GM19467 (cell line): ENCODE results near the gene NCOA7.
"Not testable (repeated sequence)": the region's sequence is repeated elsewhere in the genome, so short reads cannot be mapped to it uniquely, and the experiment has no call there.

Experiments used
- ATAC-seq: cut with Tn5 transposase; IDR thresholded peaks from one replicate; pipeline ENCODE4 v1.9.1; 2021; ENCODE audit warnings: mild to moderate bottlenecking, moderate library complexity; ENCODE audit not compliant: unreplicated experiment

Gene NCOA7

GRCh38 chr6:125943528-125944433, 153.0 kb downstream of the NCOA7 start:
- no peak for ATAC-seq

- ATAC-seq = no peak
Measured at GRCh38 chr6:125944434-125944816, 153.7 kb downstream of the NCOA7 start.

DNA sequence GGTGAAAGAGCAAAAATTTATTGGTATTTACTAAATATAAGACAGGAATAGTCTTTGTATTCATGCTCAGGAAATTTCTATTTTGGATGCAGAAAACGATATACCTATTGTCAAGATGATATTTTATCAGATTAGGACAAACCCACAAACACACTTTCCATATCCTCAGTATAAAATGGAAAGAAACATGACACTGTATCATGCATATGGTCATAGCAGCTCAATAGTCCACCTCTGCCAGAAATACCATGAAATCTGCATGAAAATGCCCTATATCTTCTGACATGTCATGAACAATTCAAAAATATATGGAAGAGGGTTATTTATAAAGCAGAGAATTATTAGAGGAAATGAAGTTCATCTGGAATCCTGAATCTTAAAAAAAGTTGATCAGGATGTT, 154.1 kb downstream of the NCOA7 start:
- ATAC-seq = no peak

DNA sequence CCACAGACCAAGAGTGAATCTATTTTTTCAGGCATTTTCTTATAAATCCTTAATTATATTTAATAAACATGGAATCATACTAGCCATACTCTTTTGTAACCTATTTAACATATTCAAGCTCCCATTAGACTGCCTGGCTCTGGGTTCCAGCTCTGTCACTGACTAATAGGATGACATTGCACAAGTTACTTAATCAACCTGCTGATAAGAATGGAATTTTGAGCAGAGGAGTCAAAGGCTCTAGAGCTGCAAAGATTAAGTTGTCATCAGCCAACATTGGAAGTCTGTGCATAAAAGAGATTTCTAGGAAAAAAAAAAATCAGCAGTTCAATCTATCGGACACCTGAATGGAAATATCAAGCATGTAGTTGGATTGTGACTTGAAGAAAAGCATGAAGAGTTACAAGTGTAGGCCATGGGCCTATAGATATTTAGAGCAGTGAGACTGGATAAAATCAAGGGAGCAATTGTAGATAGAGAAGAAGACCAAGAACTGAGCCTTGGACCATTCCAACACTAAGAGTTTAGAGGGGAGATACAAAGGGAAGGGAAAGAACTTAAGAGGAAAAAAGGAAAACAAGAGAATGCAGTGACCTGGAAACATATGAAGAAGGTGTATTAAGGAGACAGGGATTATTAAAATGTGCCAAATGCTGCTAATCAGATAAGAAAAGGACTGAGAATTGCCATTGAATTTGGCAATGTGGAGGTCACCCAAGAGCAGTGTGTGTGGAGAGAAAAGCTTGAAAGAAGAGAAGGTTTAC, 154.8 kb downstream of the NCOA7 start:
- no peak for ATAC-seq

DNA sequence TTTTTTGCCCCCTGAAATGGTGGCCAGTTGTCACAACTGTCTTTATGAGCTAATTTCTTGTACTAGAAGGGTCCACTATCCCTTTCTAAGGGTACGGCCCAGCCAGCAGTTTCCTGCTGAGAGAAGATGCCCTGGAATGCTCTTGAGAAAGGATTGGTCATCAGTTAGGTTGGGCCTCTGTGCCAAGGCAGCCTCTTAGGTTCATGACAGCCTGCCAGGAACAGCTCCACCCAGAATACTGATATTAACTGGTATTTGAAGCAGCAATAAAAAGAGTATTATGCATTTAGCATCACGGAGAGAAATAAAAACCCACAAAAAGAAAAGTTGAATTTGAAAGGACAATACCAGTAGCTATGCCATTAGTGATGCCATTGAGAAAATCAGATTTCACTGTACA, 156.9 kb downstream of the NCOA7 start:
- no peak for ATAC-seq

DNA sequence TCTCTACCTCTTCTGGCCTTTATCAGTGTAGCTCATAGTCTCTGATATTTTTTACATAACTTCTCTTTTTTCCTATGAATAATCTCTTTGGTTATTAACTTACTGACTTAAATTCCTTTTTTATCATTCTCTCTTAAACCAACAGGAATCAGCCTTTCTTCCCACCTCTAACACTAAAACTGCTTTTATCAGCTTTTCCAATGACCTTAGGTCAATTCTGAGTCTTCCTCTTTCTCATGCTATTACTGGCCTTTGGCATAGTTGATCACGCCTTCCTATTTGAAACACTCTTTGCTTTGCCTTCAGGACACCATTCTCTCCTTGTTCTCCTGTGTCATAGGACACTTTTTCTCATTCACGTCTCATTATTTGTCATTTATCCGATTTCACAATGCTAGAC, 157.7 kb downstream of the NCOA7 start:
- ATAC-seq = no peak

DNA sequence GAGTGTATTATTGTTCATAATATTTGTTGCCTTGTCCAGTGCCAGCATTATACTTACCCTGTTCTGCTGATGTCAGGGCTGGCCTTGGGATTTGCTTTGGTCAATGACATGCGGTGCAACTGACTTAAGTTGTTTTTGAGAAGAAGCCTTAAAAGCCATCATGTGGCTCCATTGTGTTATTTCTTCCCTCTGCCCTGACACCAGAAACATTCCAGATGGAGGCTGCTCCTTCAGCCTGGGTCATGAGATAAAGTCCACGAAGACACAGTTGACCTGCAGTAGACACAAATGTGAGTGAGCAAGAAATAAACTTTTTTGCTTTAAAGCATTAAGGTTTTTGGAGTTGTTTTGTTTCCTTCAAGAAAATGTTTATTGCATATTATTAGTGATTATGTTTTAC, 158.3 kb downstream of the NCOA7 start:
- no peak for ATAC-seq

DNA sequence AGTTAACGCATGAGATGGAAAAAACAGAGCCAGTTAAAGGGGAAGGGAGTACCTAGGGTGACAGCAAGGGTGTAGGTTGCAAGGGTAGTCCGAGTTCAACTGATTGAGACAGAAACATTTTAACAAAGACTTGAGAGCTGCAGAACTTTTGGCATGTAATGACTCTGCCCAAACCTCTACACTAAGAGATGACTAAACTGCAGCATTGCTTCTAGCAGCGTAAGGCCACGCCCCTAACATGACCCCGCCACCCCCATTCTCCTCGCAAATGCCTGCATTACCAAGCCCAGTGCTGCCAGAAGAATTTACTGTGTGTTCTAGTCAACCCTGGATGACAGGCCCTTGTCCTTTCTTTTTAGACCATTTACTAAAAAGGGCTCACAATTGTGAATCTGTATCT, 159.5 kb downstream of the NCOA7 start:
- no peak for ATAC-seq

DNA sequence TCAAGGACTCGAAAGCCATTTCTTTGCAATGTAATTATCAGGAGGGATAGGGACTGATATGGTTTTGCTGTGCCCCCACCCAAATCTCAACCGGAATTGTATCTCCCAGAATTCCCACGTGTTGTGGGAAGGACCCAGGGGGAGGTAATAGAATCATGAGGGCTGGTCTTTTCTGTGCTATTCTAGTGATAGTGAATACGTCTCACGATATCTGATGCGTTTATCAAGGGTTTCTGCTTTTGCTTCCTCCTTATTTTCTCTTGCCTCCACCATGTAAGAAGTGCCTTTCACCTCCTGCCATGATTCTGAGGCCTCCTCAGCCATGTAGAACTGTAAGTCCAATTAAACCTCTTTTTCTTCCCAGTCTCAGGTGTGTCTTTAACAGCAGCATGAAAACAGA, 160.0 kb downstream of the NCOA7 start:
- ATAC-seq = not testable (repeated sequence)

DNA sequence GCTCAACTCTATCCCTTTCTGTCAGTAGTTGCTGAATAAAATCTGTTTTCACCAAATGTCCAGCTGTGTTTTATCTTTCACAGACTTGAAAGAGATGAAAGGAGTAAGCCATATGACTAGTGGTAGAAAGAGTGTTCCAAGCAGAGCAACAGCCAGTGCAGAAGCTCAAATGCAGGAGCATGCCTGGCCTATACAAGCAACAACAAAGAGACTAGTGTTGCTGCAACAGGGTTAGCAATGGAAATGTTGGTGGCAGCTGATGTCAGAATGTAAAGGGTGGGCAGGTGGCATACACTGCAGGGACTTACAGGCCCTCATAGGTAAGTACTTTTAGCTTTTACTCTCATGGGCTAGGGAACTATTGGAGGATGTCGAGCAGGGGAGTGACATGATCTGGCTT, 160.6 kb downstream of the NCOA7 start:
- ATAC-seq = no peak

DNA sequence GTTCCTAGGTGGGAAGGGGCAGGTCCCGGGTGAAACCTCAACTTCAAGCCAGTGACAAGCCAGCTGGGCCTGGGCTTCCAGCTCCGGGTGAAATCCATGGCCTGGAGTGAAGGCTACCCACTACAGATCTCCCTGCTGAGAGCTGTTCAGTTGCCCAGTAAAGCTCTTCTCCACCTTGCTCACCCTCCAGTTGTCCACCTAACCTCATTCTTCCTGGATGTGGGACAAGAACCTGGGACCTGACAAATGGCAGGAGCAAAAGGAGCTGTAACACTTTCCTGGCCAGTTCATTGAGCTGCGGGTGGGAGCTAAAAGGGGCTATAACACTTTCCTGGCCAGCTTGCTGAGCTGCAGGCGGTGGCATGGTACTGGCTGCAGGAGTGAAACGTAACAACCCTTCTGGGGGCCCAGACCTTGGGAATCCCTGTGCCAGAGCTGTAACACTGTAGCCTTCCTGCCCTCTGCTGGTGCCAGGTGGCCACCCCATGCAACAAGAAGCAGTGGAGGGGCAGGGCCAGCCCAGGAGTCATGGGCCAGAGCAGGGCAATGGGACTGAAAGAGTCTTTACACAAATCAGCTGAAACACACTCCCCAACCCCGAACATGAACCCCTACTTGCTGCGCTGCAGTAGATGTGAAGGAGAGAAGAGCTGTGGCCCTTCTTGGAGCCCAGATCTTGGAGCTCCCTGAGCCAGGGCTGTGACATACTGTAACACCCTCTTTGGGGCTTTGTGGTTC, 162.2 kb downstream of the NCOA7 start:
- no peak for ATAC-seq

DNA sequence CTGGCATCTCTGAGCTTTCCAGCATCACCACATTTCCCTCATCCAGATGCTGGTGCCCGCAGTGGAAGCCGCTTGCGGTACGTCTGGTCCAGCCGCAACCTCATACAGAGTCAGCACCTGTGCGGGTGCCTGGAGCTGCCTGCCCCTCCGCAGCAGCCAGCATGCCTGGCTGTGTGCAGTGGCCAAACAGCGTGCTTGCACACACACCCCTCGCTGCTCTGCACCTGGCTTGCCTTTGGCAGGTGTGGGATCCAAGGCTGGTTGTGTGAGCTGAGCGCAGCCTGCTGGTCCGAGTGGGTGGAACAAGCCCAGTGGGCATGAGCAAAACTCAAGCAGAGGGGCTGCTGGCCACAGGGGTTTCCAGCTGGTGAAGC, 162.7 kb downstream of the NCOA7 start:
- ATAC-seq = no peak

GRCh38 chr6:125954735-125955339, 164.1 kb downstream of the NCOA7 start:
- ATAC-seq = no peak

- ATAC-seq = no peak
Measured at GRCh38 chr6:125955973-125956372, 165.2 kb downstream of the NCOA7 start.

DNA sequence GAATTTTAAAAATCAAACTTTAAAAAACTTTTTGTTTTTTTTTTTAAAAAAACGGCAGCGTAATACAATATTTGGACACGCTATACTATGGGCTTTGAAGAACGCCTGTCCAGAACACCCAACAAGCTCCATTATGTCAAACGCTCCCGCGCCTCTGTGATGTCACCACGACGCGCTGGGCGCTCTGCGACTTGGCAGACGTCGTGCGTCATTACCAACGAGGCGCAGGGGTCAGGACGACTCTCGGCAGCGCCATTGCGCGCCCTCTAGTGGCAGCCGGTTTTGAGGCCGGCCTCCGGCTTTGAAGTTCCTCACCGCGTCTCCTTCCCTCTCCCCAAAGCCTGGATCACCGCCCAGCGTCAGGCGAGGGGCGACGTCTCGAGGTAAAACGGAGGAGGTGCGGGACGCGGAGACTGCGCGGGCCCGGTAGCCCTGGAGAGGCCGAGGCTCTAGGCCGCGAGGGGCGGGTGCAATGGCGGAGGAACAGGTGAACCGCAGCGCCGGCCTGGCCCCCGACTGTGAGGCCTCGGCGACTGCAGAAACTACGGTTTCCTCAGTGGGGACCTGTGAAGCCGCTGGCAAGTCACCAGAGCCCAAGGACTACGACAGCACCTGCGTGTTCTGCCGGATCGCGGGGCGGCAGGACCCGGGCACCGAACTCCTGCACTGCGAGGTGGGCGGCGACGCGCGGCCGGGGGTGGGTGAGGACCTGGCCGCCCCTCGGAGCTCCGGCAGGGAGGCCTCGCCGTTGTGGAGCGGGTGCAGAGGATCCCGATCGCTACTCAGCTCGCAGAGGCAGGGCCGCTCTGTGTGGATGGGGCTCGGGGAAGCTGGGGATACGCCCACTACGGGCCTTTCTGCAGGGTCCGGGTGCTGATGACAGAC, 166.0 kb downstream of the NCOA7 start, which contains the start of gene HINT3:
HINT3 (plus strand) TSS at position 265 of the 885 bp plus-strand sequence; CDS start at position 473, 208 bp downstream.
- ATAC-seq = peak; percentile 95

- ATAC-seq = no peak
Measured at GRCh38 chr6:125957391-125957693, 166.6 kb downstream of the NCOA7 start.

GRCh38 chr6:125957845-125958244, 167.1 kb downstream of the NCOA7 start:
- no peak for ATAC-seq

DNA sequence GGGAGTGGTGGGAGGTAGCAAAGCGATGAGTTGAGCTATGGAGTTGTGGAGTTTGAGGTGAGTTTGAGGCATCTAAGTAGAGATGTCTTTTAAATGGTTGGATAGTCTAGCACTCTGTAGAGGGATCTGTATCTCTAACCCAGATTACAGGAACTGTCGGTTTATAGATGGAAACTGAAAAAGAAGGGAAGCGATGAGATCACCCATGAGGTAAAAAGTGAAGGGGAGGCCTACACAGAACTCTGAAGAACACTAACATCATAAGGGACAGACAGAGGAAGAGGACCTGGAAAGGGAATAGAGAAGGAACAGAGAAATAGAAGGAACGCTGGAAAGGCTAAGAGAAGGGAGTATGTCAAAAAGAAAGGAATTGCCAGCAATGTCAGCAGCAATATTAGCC, 168.3 kb downstream of the NCOA7 start:
- no peak for ATAC-seq

- ATAC-seq = no peak
Measured at GRCh38 chr6:125961117-125961516, 170.4 kb downstream of the NCOA7 start.

DNA sequence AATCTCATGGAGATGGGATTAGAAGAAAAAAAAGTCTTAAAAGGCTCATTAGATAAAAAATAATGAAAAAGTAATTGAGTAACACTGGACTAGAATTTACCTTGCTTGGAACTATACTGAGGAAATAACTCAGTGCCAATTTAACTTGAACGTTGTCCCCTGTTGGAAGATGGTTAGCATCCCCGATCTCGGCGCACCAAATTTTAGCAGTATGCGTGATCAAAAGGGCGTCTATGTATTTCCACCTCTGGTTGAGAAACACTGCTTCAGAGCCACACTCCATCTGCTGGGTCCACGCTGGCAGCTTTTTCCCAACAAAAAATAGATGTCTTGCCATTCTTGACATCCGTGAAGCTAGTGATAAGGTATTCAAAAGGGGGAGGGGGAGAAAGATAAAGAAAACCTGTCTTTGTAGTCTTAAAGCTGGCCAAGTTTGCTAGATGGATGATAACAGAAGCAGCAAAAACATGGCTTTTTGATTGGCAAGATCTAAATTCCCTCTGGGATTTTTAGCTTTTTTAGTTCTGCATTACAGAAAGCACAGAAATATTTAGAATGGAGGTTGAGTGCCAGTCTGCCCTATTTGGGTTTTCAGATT, 172.2 kb downstream of the NCOA7 start:
- ATAC-seq = no peak
